Effector memory CD4-positive, alpha-beta T cell (primary cell): Measurements from ENCODE around the gene AGPAT4.
"Not testable (repeated sequence)": the region's sequence is repeated elsewhere in the genome, so short reads cannot be mapped to it uniquely, and the experiment has no call there.

Experiments used
- DNase-seq, 3 donors: peaks; one replicate each; pipeline ENCODE4 v3.0.0-alpha.2; 2020
- H3K27ac ChIP-seq: 2 replicates; pipeline ENCODE4 v1.7.0; 2013; ENCODE audit warnings: mild to moderate bottlenecking, low read length, moderate library complexity; ENCODE audit not compliant: insufficient read depth, poor library complexity, severe bottlenecking
- H3K27me3 ChIP-seq: replicated peaks from 2 replicates; pipeline ENCODE4 v1.7.0; 2013; ENCODE audit warnings: mild to moderate bottlenecking, low read length; ENCODE audit not compliant: insufficient read depth, control insufficient read depth, poor library complexity, severe bottlenecking
- H3K36me3 ChIP-seq: 2 replicates; pipeline ENCODE4 v1.7.0; 2013; ENCODE audit warnings: mild to moderate bottlenecking, low read length, moderate library complexity; ENCODE audit not compliant: control insufficient read depth, insufficient read depth
- H3K4me1 ChIP-seq: 2 replicates; pipeline ENCODE4 v1.7.0; 2013; ENCODE audit warnings: low read length, mild to moderate bottlenecking; ENCODE audit not compliant: control insufficient read depth, insufficient read depth, poor library complexity, severe bottlenecking
- H3K4me3 ChIP-seq: 2 replicates; pipeline ENCODE4 v1.7.0; 2013; ENCODE audit warnings: low read length, low read depth, mild to moderate bottlenecking; ENCODE audit not compliant: insufficient read depth, poor library complexity, severe bottlenecking
- H3K9me3 ChIP-seq: 2 replicates; pipeline ENCODE4 v1.7.0; 2013; ENCODE audit warnings: mild to moderate bottlenecking, low read length, moderate library complexity; ENCODE audit not compliant: control insufficient read depth

Gene AGPAT4

DNA sequence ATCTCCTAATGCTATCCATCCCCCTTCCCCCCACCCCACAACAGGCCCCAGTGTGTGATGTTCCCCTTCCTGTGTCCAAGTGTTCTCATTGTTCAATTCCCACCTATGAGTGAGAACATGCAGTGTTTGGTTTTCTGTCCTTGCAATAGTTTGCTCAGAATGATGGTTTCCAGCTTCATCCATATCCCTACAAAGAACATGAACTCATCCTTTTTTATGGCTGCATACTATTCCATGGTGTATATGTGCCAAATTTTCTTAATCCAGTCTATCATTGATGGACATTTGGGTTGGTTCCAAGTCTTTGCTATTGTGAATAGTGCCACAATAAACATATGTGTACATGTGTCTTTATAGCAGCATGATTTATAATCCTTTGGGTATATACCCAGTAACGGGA lies 101.1 kb downstream of the AGPAT4 start:
- H3K27me3 ChIP-seq, H3K27ac ChIP-seq, H3K4me1 ChIP-seq, H3K4me3 ChIP-seq, H3K36me3 ChIP-seq, DNase-seq, H3K9me3 ChIP-seq: not testable (repeated sequence)

DNA sequence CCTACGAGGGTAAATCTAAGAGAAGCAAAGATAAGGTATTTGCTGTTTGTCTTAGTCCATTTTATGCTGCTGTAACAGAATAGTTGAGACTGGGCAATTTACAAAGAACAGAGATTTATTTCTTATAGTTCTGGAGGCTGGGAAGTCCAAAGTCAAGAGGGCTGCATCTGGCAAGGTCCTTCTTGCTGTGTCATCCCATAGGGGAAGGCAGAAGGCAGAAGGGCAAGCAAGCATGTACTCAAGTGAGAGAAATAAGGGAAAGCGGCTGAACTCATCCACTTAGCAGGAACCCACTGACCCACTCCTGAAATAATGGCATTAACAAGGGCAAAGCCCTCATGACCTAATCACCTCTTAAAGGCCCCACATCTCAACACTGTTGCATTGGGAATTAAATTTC lies 102.7 kb downstream of the AGPAT4 start:
- Histone ChIP-seq H3K4me1 (no peaks in the 10 kb centered on the region), H3K27me3 (no peaks in the 10 kb centered on the region), H3K9me3 (no peaks in the 10 kb centered on the region), H3K4me3 (no peak overlapping the region), H3K27ac (no peak overlapping the region), H3K36me3 (no peaks in the 10 kb centered on the region)
- DNase-seq: no peak

DNA sequence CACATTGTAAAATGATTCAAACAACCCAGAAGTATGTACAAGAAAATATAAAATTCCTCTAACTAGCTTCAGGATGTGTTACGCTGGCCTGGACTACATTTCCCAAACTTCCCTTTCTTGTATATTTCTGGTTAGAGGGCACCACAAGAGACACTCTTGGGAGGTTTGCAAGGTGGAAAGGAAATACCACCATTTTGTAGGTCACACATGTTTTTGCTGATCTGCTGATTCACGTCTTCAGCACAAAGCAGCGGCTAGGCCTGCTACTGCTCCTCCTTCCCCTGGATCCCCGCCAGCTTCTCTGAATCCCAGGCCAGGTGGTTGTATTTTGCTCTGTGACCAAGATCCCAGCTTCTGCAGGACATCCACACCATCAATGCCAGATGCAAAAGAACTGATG lies 104.2 kb downstream of the AGPAT4 start:
- H3K27me3 ChIP-seq: no peaks in the 10 kb centered on the region
- no peak overlapping the region for H3K27ac ChIP-seq
- DNase-seq: no peak

DNA sequence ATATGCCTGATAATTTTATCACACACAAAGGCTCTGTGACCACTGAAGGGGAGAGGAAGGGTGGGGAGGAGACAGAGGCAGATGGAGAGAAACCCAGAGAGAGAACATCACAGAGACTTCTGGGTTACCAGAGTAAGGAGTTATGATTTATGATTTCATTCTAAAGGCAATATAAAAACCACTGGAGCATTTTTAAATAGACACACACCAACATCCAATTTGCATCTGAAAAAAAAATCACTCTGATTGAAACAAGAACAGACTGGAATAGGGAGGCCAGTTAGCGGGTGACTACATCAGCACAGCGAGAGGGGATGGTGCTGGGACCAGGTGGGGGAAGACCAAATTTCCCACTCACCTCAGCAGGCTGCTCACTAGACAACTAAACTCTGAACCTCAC lies 104.8 kb downstream of the AGPAT4 start:
- H3K36me3 ChIP-seq: no peaks in the 10 kb centered on the region
- H3K9me3 ChIP-seq: no peaks in the 10 kb centered on the region
- no peak for DNase-seq
- H3K4me1 ChIP-seq: no peaks in the 10 kb centered on the region
- no peak overlapping the region for H3K27ac ChIP-seq
- no peak overlapping the region for H3K4me3 ChIP-seq
- H3K27me3 ChIP-seq: no peaks in the 10 kb centered on the region

More for the DNA sequence above, 104.2 kb downstream of the AGPAT4 start:
- Histone ChIP-seq H3K4me1 (no peaks in the 10 kb centered on the region), H3K9me3 (no peaks in the 10 kb centered on the region), H3K4me3 (no peak overlapping the region), H3K36me3 (no peaks in the 10 kb centered on the region)

DNA sequence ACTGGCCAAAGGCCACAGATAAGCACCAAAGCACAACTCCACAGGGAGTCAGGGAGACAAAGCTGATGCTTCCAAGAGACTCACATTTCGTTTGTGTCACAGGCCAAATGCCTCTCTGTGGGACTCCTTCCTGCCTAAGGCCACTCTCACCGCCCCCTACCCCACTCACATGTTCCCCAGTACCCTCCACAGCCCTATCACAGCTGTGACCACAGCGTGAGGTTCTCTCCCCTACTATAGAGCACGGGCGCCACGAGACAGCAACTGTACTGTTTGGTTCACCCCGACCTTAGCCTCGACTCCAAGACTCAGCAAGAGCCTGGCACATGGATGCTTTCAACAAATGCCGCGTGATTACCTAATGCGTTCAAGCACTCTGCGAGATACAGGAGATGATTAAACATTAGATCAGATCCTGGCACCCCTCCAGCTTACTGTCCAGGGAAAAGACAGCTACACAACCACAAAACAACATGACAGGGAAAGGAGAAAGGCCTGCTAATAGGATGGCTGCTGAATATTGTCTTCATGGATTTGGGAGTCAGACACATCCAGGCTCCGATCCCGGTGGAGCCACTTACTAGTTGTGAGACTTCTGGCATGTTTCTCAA lies 105.5 kb downstream of the AGPAT4 start:
- DNase-seq: no peak
- H3K36me3 ChIP-seq: peaks cover 1% of the 10 kb centered on the region
- no peaks in the 10 kb centered on the region for H3K27me3 ChIP-seq
- no peak overlapping the region for H3K27ac ChIP-seq
- H3K4me1 ChIP-seq: no peaks in the 10 kb centered on the region
- no peaks in the 10 kb centered on the region for H3K9me3 ChIP-seq
- H3K4me3 ChIP-seq: no peak overlapping the region

DNA sequence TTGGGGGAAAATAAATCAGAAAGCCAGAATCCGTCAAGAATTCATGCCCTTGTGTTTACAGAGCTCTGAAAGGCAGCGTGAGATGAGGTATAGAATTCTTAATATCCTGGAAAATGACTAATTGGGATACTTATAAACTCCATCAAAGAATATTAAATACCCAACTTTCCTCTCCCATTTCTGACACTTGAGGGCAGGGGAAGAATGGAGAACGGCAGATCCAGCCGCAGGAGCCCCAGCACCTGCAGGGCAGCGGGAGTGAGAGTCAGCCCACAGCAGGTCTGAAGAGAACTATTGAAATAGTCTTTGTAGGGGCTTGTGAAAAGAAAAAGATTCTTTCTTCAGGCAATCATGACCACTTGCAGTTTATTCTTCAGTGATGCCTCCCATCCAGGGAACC lies 107.2 kb downstream of the AGPAT4 start:
- H3K4me3 ChIP-seq: no peak overlapping the region
- DNase-seq: no peak
- H3K27me3 ChIP-seq: no peaks in the 10 kb centered on the region
- no peaks in the 10 kb centered on the region for H3K9me3 ChIP-seq
- no peak overlapping the region for H3K27ac ChIP-seq
- H3K4me1 ChIP-seq: no peaks in the 10 kb centered on the region
- H3K36me3 ChIP-seq: peaks cover 8% of the 10 kb centered on the region

DNA sequence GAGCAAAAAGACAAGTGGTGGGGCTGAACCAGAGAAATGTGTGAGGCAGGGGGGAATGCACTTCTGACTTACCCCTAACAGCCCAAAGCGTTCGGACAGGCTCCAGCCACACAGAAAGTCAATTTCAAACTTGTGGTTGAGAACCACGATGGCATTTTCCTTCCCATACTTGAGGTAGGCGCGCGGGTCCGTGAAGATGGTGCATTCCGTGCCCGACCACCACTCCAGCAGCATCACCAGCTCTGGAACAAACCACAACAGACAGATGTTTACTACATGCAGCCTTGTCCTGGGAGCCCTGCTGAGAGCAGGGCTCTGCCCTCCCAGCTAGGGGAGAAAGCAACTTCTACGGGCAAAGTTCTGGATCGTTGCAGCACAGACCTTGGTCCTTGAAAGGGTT lies 107.7 kb downstream of the AGPAT4 start:
- H3K27ac ChIP-seq: no peak overlapping the region
- H3K4me1 ChIP-seq: no peaks in the 10 kb centered on the region
- H3K9me3 ChIP-seq: no peaks in the 10 kb centered on the region
- no peak for DNase-seq
- no peaks in the 10 kb centered on the region for H3K27me3 ChIP-seq
- H3K4me3 ChIP-seq: no peak overlapping the region
- H3K36me3 ChIP-seq: peaks cover 11% of the 10 kb centered on the region

DNA sequence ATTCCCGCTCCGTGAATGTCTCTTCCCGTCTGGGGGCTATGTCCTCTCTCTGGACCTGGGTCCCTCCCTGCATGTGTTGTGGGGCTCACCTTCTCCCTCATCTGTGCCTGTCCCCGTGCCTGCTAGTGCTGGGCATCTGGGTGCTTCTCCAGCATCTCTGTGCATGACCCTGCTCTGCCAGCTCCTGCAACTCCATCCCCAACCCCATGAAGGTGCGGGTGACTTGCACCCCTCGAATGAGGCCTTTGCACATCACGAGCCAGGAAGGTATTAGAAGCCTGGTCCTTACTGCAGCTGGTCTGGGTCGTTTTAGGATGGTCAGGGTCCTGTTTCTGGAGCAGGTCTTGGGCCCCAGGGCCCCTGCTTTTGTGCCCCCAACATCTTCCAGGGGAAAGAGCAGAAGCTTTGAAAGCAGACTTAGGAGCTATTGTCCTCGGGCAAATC lies 109.7 kb downstream of the AGPAT4 start:
- Histone ChIP-seq H3K9me3 (no peaks in the 10 kb centered on the region), H3K27ac (no peak overlapping the region), H3K4me1 (no peaks in the 10 kb centered on the region), H3K36me3 (peaks cover 11% of the 10 kb centered on the region), H3K27me3 (no peaks in the 10 kb centered on the region), H3K4me3 (no peak overlapping the region)
- DNase-seq: no peak

DNA sequence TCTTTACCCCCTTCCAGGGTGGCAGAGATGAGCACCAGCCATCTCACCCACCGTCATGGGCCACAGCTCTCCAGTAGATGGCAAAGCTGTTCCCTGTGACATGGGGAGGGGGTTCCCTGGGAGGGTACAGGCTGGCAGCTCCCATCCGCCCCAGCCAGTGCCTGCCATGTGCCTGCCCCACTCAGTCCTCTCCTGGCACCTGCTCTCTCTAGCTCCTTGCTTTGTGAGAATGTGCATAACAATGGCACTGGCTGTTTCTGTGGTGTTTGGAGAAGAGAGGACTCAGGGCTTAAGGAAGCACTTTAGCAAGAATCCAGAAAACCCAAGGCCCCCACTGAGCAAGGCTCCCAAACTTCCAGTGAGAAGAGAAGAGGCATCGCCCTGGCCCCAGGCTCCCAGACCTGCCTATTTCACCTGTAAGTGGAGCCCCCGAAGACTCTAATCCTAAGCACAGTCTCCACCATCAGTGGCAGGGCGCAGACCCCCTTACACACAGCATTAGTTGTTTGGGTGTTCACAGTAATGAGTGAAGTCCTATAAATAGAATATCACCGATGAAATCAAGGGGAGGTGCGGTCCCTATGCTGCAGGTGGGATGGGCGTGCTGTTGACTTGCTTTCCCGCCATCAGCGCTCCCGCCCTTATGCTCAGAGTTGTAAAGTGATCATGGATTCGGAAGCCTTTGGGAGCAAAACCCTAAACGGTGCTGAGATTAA lies 110.2 kb downstream of the AGPAT4 start:
- Histone ChIP-seq H3K27me3 (no peaks in the 10 kb centered on the region), H3K27ac (no peak overlapping the region), H3K4me1 (no peaks in the 10 kb centered on the region), H3K4me3 (no peak overlapping the region), H3K36me3 (peaks cover 11% of the 10 kb centered on the region), H3K9me3 (no peaks in the 10 kb centered on the region)
- no peak for DNase-seq

DNA sequence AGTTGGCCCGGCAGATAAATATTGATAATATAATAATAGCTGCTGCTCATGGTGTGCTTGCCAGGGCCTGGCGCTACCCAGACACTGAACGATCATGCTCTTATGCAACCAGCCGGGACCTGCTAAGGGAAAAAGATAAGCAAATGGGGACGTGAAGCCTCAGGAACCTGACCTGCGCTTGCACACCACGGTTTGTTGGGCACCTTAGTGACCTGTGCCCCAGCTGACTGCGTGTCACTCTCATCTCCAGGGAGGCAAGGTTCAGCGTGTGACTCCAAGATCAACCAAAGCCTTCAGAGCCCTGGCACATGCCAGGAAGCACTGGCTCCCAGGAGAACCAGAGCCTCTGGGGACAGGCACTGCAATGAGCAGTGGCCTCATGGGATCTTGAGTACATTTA lies 111.1 kb downstream of the AGPAT4 start:
- Histone ChIP-seq H3K27ac (no peak overlapping the region), H3K4me3 (no peak overlapping the region), H3K27me3 (no peaks in the 10 kb centered on the region), H3K4me1 (no peaks in the 10 kb centered on the region), H3K9me3 (no peaks in the 10 kb centered on the region), H3K36me3 (peaks cover 11% of the 10 kb centered on the region)
- no peak for DNase-seq
